Measurements from ENCODE around the gene PDCD1.

GRCh38 chr2:241843321-241844065 lies 15.2 kb downstream of the PDCD1 start:
- no peak for TF ChIP-seq CTCF (conservative IDR thresholded peaks at IDR 0.05 in 1 of 2, IDR thresholded peaks at IDR 0.05 in 1 of 2; ENCODE audit: extremely low read depth in 1 of 2, insufficient read depth in 1 of 2, low read depth in 1 of 2, low read length in 2 of 2)
- no peak for TF ChIP-seq EZH2 (IDR thresholded peaks at IDR 0.05; ENCODE audit: borderline replicate concordance, low read length)
